Activated T-cell treated with anti-CD3 and anti-CD28 coated beads for 1 hour (primary cell): ENCODE measurements around the gene ISLR.

Source experiments
- DNase-seq: peaks from one replicate; pipeline ENCODE4 v3.0.0-alpha.2; 2020; ENCODE audit warnings: low read depth

Gene ISLR, protein sequence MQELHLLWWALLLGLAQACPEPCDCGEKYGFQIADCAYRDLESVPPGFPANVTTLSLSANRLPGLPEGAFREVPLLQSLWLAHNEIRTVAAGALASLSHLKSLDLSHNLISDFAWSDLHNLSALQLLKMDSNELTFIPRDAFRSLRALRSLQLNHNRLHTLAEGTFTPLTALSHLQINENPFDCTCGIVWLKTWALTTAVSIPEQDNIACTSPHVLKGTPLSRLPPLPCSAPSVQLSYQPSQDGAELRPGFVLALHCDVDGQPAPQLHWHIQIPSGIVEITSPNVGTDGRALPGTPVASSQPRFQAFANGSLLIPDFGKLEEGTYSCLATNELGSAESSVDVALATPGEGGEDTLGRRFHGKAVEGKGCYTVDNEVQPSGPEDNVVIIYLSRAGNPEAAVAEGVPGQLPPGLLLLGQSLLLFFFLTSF

DNA sequence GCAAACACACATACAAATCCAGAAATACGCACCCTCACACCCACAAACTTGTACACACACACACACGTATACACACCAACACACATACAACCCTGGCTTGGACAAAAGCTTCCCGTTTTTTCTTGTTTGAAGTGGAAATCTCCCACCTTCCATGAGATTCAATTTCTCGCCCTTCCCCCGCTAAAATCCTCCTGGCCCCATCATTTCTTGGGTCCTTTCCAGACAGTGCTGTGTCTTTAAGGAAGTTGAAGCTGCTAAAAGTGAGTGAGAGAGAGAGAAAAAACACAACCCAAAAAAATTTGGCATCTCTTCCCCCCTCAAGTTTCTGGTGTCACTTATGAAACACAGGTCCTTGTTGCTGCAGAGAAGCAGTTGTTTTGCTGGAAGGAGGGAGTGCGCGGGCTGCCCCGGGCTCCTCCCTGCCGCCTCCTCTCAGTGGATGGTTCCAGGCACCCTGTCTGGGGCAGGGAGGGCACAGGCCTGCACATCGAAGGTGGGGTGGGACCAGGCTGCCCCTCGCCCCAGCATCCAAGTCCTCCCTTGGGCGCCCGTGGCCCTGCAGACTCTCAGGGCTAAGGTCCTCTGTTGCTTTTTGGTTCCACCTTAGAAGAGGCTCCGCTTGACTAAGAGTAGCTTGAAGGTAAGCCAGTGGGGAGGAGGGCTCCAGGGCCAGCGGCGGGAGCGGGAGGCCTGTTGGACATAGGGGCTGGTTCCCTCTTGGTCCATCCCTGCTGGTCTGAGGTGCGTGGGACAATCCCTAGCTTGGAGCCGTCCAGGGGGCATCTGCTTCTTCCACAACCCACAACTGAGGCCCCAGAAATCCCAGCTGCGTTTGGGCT is at the start of gene ISLR:
TSS of gene ISLR (plus strand) at position 331 of the 839 bp plus-strand sequence. CDS start 1,149 bp downstream, outside the sequence.
- no peak for DNase-seq

DNA sequence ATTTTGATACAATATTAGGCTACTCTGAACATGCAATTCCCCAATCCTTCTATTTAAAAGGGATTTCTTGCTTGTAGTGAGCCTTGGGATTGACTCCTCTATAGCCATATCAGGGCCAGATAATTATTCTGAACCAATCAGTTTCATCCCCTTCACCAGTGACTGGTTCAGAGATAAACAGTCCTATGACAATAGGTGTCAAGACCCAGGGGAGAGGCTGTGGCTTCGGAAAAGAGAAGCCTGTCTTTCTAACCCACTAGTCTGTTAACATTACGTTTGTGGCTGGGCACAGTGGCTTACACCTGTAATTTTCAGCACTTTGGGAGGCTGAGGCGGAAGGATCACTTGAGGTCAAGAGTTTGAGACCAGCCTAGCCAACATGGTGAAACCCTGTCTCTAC is 49.3 kb upstream of the ISLR start:
- DNase-seq: no peak

DNA sequence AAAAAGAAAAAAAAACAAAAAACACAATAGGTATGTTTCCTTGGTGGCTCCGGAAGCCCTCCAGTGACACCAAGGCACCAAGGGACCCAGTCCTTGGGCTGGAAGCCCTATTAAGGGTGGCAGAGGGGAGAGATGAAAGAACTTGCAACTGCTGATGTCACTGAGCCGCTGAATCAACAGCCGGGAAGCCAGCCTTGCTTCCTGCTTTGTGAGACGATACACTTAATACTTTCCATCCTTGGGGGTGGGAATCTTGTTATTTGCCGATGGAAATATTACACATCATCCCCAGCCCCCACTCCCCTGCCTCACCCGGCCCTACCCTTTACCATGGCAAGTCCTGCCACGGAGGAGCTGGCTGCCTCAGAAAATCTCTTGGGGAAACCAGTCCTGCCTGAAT is 48.8 kb upstream of the ISLR start:
- DNase-seq: no peak

DNA sequence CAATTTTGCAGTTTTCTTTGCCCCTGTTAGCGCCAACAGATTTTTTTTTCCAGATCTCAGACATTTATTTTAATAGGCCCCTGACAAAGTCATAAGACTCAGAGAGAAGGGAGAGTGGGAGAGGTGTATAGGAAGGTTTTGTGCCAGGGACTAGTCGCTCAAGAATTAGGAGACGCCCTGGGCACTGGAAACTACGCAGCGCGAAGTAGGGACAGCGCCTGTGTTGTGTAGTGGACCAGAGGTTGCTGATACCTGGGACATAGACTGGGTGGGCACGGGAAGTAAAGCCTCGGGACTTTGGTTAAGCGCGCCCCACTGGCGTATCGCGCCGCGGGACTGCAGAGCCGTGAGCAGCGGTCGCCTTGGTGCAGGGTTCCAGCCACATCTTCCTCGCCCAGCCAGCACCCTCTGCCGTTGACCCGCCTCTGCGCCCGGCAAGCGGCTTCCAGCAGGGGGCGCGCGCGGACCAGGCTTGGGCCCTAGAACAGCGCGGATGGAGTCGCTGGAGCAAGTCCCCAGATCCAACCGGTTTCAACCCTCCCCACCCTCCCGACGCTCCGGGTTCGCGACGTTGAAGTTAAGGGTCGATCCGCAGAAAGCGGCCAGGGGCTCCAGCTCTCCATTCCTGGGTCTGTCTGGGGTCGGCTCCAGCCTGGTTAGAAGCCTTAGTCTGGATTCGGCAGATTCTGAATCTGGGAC is 46.1 kb upstream of the ISLR start:
- peak; percentile 83 for DNase-seq

DNA sequence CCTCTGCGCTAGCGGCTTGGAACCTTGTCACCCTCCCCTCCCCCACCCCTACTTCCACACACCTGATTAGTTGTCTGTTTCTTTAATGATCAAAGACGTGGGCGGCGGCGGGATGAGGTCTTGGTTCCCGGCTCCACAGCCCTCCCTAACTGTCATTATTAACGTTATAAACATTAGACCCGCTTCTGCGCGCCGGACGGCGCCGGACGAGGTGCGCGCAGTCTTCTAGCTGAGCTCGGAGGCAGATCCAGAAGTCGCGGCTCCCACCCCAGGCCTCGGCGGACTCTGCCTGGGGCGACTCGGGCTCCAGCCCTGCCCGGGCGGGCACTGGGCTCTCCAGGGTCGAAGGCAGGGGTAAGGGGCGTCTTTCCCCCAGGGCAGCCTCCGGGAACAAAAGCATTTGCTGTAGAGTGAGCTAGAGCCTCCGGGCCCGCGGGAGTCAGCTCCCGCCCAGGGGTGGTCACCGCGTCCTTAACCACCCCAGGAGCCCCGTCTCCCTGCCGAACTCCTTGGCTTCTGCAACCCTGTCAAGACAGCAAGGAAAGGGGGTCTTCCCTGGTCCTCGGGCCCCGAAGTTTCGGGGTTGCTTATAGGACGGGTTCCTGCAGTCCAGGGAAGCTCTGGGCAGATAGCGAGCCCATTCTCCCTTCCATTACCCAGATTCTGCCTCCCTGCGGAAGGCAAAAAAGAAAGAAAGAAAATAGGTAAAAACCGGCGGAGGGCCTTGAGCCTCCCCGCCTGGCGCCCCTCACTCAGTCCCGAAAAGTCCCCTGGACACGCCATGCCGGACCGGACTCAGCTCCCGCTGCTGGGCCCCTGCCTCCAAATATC is 45.3 kb upstream of the ISLR start:
- DNase-seq: no peak

DNA sequence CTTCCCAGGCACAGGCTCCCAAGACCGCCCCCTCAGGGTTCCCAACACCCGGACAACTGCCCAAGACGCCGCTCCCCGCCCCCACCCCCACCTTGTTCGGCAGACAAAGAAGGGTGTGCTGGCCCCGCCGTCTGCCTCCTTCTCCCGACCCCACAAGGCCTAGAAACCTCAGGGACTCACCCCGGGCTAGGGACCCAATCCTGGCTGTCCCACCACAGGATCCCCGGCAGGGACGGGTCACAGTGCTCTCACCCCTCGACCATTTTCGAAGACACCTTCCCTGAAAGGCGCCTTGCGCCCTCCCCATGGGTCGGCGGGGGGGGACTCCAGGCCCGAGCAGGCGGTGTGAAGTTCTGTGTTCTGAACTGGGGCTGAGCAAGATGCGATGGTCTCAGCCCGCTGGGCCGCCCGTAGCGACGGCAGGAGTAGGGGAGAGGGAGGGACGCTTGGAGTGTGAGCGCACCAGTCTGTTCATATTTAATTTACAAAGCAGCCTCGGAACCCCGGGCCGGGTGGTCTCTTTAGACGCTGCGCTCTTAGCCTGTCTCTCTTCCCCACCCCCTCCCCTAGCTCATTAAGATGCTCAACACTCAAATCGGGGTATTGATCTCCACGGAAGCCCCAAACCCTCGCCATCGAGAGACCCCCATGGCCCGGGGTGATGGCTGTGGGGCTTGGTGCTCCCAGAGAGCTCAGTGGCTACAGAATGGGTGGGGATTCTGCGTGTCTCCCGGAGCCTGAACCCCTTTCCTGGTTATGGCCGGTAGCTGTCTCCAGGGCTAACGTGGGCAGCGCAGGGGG is 44.5 kb upstream of the ISLR start:
- DNase-seq: no peak

DNA sequence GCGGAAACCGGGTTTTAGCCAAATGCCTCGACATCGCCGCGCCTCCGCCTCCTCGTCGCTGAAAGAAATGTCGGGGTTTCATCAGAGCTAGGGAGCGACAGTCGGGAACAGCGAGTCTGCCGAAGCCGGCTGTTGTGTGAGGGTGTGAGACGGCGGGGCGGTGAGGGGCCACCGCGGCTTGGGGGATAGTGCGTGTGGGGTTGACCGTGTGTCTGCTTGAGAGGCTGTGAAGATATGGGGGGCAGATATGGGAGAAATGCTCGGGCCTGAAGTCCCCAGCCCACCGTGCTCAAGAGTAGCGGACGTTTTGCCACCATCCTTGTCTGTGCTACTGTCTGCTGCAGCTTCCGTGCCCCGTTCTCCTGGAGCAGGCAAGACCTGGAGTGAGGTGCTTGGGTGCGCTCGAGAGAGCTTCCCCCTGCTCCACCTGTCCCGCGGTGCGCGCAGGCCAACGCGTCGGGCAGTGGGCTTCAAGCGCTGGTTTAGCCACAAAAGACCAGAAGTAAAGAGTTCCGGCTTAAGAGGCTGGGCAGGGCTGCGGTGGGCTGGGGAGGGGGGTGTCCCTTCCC is 43.8 kb upstream of the ISLR start:
- DNase-seq: no peak

DNA sequence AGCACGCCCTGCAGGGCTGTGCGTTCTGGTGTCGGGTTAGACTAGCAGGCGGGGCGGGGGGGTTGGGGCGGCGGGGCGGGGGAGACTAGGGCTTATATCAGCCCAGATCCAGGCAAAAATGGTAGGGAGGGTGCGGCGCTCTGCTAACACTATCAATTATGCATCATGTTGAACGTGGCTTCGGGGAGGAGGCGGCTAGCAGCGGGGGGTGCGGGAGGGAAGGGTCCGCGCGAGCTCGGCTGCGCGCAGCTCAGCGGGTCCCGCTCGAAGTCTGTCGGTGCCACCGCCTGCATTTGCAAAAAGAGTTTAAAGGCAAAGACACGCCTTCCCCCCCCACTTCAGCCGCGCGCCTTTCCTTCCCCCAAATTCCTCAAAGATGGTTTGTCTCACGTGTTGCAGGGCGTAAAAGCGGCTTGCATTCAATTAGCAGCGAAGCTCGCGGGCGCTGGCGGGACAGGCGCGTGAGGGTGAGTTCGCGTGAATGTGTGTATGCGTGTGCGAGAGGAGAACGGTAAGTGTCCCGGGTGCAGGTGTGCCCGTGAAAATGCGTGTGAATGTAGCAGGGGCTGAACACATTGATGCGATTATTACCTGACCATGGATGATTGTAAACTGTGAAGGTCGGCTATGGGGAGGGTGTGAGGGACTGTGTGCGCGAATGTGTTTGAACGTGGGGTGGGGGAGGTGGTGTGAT is 43.2 kb upstream of the ISLR start, which contains the start of gene ISLR2:
TSS of gene ISLR2 (plus strand) at position 432 of the 694 bp plus-strand sequence. CDS start 2,169 bp downstream, outside the sequence.
- DNase-seq: no peak

DNA sequence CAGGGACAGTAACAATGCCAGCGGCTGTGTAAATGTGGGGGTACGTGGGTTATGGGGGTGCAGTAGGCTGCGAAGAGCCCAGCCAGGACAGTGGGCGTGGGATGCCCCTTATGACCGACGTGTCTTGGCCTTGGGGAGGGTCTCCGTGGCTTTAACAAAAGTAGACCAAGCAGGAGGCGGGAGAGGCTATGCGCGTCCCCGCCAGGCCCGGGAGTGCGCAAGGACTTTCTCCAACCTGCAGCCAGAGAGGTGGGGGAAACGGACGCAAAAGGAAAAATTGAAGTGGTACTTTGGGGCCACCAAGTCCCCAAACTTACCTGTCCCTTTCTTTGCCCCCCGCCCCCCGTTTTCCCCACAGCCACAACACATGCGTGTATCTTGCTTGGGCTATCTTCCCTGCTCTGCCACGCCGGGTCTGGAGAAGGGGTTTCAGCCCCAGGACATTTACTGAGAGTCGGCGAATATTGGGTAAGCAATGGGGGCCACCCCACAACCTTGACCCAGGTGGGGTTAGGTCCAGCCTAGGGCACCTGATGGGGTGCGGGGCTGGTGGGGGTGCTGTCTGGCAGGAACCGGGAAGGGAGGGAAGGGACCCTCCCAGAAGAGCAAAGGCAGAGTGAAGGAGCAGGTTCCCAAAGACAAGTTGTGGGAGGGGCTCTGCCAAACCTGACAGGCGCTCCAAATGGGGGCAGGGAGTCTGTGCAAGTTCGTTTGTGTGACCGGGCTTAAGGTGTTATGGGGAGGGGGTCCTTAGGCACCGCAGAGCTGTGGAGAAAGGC is 42.5 kb upstream of the ISLR start:
- DNase-seq: no peak

DNA sequence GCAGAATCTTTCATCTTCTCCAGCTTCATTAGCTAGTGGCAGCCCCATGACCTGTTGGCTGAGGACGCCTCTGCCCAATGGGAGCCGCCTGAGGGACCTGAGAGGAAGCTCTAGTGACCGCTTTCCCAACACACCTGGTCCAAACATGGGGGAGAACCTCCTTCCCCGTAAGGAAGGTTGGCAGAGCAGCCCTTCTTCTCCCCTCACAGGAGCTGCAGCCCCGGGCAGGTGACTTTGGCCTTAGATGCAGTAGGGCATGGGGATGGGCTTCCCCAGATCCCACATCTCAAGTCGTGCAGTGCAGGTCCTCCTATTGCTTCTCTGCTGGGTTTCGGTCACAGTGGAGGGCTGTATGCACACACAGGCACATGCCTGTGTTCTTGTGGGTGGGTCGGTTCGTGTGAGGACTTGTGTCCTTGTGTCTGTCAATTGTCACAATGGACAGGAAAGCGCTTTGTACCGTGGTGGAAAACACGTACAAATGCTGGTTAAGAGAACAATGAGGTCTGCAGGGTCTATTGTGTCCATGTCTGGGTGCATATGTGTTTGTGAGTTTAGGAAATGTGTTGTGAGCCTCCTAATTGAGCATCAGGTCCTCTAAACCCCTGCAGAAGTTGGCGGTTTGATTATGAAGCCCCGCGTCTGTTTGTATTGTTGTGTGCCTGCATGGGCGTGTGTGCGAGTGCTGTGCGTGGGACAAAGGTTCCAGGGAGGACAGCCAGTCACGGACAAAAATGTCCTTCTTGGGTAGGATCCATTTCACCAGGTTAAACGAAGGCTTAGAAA is 41.7 kb upstream of the ISLR start:
- DNase-seq: no peak

DNA sequence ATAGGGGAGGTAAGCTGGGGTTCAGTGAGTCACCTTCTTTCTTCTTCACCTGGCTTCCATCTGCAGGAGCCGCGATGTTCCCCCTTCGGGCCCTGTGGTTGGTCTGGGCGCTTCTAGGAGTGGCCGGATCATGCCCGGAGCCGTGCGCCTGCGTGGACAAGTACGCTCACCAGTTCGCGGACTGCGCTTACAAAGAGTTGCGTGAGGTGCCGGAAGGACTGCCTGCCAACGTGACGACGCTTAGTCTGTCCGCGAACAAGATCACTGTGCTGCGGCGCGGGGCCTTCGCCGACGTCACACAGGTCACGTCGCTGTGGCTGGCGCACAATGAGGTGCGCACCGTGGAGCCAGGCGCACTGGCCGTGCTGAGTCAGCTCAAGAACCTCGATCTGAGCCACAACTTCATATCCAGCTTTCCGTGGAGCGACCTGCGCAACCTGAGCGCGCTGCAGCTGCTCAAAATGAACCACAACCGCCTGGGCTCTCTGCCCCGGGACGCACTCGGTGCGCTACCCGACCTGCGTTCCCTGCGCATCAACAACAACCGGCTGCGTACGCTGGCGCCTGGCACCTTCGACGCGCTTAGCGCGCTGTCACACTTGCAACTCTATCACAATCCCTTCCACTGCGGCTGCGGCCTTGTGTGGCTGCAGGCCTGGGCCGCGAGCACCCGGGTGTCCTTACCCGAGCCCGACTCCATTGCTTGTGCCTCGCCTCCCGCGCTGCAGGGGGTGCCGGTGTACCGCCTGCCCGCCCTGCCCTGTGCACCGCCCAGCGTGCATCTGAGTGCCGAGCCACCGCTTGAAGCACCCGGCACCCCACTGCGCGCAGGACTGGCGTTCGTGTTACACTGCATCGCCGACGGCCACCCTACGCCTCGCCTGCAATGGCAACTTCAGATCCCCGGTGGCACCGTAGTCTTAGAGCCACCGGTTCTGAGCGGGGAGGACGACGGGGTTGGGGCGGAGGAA is 40.5 kb upstream of the ISLR start:
- DNase-seq: no peak

DNA sequence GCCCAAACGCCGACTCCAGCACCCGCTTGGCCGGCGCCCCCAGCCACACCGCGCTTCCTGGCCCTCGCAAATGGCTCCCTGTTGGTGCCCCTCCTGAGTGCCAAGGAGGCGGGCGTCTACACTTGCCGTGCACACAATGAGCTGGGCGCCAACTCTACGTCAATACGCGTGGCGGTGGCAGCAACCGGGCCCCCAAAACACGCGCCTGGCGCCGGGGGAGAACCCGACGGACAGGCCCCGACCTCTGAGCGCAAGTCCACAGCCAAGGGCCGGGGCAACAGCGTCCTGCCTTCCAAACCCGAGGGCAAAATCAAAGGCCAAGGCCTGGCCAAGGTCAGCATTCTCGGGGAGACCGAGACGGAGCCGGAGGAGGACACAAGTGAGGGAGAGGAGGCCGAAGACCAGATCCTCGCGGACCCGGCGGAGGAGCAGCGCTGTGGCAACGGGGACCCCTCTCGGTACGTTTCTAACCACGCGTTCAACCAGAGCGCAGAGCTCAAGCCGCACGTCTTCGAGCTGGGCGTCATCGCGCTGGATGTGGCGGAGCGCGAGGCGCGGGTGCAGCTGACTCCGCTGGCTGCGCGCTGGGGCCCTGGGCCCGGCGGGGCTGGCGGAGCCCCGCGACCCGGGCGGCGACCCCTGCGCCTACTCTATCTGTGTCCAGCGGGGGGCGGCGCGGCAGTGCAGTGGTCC is 39.7 kb upstream of the ISLR start:
- no peak for DNase-seq

DNA sequence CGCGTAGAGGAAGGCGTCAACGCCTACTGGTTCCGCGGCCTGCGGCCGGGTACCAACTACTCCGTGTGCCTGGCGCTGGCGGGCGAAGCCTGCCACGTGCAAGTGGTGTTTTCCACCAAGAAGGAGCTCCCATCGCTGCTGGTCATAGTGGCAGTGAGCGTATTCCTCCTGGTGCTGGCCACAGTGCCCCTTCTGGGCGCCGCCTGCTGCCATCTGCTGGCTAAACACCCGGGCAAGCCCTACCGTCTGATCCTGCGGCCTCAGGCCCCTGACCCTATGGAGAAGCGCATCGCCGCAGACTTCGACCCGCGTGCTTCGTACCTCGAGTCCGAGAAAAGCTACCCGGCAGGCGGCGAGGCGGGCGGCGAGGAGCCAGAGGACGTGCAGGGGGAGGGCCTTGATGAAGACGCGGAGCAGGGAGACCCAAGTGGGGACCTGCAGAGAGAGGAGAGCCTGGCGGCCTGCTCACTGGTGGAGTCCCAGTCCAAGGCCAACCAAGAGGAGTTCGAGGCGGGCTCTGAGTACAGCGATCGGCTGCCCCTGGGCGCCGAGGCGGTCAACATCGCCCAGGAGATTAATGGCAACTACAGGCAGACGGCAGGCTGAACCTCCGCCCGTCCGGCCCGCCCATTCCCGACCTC is 39.0 kb upstream of the ISLR start:
- DNase-seq: no peak

DNA sequence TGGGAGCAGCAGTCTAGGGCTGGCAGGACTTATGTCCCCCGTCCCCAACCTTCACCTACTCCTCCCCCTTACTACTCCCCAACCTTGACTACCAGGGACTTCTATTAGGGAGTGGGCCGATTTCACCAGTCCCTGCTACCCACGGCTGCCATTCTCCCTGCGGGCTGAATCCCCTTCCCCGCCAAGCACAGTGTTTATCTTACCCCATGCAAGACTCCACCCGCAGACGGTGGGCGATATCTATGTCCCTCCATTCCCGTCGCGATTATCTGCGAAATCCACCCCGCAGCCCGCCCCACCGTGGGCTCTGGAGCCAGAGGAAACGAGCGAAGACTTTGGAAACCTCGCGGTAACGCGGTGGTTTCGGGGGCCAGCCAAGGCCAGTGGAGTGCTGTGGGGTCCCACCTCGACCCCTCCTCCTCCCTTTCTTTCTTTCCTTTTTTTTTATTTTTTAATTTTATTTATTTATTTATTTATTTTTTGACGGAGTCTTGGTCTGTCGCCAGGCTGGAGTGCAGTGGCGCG is 38.4 kb upstream of the ISLR start:
- DNase-seq: no peak

DNA sequence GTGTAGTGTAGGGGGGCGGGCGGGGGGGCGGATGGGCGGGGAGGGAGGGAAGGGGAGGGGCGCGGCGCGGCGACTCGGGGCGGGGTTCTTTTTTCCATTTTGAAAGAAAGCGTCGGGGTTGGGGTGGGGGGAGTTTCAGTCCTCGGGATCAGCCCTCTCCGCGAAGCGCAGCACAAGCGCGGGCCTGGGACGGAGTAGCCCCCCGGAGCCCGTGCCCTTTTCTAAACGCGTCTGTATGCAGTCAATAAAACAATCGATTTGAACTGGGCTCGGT is 37.0 kb upstream of the ISLR start:
- no peak for DNase-seq
